ENCODE data around the gene PXMP2.
"Not testable (repeated sequence)": the region's sequence is repeated elsewhere in the genome, so short reads cannot be mapped to it uniquely, and the experiment has no call there.

Gene PXMP2

DNA sequence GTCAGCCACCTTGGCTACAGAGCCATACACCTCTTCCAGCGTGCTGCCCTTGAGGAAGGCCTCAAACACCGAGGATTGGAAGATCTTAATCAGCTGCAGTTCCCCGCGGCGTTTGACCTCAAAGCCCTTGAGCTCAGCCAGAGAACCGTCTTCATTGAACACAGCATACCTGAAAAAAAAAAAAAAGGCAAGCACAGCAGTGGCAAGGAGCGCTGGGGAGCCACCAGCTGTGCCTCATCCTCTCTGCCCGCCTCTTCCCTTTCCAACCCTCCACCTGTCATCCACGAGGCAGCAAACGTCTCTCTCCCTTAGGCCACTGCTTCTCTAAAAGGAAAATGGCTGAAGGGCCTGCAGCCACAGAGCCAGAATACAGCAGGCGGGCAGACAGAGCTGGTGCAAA, 26.4 kb upstream of the PXMP2 start:
- no peak for DNase-seq

DNA sequence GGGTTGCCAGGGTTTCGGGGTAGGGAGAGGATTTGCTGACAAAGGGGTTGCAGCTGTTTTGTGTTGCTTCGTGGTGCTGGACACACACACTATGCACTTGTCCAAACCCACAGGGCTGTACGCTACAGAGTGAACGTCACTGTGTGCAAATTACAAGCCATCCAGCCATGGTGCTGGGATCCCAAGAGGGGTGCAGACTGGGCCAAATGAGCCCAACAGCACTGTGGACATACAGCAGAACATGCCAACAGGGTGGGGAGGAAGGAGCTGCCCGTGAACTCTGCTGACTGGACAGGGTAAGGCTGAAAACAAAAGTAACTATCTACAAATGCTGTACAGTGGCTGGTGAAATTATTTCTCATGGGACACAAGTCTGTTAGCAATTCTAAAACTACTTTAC, 25.4 kb upstream of the PXMP2 start:
- DNase-seq: no peak

DNA sequence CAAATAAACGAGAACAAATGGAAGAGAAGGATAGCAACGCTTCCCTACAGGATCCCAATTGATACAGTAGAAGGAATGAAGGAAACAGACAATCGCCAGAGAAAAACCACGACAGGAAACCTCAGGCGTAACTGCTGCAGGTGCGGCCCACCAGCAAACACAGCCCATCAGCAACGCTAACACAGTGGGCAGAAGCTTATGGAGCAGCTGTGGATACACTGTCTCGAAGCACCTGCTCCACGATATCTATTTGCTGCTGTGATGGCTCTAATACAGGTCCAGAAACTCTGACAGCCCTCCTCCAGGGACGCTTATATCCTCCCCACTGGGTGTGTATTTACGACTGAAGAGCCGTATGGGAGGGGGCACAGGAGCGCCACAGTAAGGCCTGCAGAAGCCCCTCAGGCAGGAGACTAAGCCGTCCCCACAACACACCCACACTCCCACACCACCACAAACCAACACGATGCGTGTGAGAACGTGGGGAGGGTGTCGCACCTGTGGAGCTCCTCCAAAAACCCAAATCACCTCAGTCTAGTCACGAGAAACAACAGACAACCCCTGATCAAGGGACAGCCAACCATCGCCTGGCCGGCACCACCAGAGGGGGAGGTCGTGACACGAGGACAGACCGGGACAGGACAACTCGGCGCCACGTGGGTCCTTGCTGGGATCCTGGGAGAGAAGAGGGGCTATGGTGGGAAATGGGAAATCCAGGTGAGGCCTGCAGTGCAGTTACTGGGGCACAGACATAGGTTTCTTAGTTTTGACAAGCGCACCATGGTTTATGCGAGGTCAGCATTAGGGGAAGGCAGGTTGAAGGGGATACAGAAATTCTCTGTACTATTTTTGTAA, 24.3 kb upstream of the PXMP2 start:
- DNase-seq: no peak

DNA sequence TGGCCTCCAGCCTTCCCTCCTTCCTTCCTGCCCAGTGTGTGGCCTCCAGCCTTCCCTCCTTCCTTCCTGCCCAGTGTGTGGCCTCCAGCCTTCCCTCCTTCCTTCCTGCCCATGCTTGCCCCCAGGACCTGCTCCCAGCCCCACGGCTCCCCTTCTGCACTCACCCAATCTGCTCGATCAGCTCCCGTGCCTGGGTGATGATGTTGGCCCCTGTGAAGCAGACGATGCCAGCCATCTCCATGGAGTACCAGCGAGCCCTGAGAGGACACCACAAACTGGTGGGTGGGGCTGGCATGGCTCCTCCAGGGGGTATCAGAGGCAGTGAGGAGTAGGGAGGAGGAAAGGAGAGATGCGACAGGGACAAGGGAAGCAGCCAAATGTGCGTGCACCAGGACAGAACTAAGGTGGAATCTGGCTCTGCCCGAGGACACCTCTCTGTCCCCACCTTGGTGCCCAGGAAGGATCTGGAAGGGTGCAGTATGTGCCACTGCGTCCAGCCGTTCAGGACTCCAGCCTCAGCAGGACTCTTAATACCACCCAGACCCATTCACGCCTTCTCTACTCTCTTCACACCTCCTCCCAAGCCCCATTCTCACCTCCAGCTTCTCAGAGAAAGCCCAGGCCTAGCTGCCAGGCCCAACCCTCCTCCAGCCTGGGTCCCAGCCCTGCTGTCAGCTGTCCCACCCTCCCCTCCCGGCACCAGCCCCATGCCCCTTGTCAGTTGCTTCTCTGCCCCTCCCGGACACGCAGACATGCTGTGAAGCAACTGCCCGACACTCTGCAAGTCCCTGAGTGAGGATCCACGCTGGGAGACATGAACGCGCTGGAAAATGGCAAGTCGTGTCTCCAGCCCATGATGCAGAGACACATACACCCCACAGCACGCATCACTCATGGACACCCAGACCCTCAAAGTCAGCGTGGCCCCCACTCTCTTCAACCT, 22.9 kb upstream of the PXMP2 start:
- DNase-seq: no peak

DNA sequence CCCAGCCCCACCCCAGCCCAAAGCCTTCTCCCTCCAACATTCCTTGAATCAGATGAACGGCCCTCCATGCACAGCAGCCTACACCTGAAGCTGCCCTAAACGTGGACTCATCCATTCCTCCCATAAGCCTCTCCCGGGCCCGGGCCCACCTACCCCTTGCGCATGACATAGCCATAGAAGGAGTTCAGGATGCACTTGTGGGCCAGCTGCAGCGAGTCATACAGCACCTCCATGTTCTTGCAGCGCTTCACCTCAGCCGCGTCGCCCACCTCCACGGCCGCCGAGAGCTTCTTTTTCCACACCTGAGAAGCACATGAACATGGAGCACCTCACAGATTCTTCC, 22.3 kb upstream of the PXMP2 start:
- no peak for DNase-seq

DNA sequence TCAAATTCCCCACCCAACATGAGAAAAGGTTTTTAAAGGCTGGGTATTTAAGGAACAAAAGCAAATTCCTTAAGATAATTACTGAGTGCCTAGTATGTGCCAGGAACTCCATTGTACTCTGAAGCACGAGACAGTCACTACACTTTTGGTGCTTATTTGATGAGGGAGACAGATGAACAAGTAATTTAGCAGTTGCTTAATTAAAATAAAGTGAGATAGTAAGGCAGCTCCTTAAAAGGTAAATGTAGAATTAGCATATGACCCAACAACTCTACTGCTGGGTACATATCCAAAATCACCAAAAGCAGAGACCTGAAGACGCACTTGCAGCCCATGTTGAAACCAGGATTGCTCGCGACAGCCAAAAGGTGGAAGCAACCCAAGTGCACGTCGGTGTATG, 21.6 kb upstream of the PXMP2 start:
- no peak for DNase-seq

DNA sequence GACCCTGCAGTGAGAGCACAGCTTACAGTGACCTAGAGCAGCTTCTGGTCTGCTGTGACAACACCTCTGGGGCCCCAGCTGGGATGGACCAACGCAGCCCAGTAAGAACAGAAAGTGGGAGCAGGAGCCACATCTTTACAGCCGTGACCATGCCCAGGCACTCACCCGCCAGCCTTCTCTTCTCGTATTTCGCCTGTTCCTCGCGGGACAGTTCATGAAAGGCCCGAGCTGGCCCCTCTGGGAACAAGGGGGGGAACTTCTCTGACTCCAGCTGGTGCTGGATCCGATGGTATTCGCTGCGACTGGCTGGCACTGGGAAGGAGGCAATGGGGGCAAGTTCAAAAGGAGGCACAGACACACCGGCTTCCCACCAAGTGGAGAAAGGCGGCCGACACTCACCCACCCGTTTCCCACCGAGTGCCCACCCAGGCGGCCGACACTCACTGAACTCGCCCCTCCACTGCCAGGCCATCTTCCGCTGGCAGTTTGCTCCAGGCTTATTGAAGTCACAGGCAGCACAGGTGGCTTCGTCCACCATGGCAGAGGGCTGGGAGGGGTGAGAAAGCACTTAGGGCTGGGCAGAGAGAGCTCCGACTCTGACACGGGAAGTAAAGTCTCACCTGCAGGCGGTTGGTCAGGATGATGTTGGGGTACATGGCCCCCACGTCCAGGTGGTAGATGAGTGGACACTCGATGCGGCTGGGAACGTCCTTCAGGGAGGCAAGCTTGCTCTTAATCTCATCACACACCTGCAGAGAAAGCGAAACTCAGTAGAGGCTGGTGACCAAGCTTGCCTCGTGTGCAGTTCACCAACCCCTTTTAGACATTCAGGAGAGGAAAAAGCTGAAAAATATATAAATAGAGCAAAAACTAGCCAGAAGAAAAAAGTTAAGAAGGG, 18.9 kb upstream of the PXMP2 start:
- DNase-seq: no peak

DNA sequence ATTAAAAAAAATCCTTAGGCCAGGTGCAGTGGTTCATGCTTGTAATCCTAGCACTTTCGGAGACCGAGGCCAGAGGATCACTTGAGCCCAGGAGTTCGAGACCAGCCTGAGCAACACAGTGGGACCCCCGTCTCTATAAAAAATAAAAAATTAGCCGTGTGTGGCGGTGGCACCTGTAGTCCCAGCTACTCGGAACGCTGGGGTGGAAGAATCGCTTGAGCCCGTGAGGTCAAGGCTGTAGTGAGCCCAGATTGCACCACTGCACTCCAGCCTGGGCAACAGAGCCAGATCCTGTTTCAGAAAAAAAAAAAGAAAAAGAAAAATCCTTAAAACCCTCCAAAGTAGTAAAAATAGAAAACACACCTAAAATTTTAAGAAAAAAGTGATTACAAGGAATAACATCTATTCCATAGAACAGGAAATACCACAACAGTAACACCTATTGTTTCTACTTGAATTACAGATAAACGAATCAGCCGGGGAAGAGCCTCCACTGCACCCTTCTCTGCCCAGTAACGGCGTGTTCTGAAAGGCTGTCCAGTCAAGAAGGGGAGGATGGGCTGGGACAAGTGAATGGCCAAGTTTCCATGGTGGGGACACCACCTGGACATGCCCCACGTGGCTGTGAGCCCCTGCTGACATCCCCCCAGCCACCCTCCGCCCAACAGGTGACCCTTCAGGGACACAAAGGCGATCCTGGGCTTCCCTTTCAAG, 18.1 kb upstream of the PXMP2 start:
- no peak for DNase-seq

DNA sequence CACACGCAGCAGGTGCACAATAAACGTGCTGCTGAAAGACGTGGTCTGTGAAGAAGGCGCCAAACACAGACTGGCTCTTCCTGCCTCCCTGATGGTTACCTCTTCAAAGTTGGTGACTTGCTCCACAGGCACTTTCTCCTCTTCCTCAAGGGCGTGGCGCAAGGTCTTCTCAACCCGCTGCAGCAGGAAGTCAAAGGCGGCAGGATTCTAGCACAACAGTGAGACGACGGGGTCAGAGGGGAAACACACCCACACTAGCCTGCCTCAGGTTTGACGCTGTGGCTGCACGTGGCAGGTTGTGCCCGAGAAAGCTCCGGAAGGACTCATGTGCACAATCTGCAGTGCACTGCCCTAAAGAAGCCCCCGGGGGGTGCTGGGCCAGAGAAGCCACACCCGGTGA, 15.3 kb upstream of the PXMP2 start:
- DNase-seq: no peak

DNA sequence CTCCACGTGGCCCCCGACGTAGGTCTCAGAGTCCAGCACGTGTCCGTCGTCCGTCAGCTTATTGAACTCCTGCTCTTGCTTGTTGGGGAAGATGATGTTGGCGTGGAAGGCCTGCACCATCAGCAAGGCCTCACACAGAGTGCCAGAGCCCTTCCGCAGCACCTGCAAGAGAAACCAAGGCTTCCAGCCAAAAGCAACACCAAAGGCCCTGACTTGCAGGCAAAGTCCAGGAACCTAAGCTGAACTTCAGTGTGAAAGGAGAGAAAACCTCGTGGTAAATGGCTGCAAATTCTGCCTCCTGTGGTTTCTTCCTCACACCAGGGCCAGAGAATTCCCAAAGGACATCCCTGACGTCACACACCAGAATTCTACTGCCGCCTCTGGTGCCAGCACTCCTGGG, 14.7 kb upstream of the PXMP2 start:
- DNase-seq: no peak

DNA sequence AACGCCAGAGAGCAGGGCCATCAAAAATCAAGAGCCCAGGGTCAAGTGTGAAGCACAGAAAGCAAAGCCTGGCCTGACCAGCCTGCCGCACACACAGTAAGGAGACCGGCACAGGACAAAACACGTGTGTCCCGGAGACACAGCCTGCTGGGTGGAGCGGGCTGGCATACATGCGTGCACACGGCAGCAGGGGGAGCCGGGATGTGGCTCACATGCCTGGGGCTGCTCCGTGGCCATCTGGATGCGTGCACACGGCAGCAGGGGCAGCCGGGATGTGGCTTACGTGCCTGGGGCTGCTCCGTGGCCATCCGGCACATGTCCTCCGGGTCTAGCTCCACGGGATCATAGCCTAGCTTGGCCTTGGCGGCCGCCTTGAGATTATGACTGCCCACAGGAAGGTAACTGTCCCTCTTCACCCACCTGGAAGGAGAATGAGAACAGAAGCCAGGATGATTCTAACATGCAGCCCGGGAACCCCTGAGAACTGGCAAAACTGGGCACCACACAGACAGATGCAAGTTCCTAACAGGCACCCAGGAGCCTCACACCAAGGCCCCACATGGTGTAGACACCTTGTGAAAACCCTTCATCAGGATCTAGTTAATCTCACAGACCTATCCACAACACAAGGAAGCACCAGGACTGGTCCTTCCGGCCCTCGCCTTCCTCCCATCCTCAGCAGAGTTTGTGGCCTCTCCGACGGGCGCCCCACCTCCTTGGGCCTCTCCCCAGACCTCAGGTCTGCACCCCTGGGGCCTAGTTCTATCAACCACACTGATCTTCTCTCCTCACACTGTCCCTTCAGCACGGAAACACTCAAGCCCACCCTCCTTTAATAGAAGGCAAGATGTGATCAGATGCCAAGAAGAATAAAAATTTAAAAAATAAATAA, 13.9 kb upstream of the PXMP2 start:
- no peak for DNase-seq

DNA sequence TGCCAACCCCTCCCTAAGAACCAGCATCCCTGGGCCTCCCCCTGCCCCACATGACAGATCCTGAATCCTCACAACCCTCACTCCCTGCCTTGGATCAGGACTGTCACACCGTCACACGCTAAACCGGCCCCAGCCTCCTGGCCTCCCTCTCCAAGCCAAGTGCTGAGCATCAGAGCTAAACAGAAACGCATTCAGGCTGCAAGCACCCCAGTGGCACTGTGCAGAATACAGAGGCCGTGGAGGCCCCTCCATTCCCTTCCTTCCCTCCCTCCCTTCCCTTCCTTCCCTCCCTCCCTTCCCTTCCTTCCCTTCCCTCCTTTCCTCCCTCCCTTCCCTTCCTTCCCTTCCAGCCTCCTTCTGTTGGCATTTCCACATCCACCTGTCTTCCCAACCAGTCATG, 12.8 kb upstream of the PXMP2 start:
- no peak for DNase-seq

DNA sequence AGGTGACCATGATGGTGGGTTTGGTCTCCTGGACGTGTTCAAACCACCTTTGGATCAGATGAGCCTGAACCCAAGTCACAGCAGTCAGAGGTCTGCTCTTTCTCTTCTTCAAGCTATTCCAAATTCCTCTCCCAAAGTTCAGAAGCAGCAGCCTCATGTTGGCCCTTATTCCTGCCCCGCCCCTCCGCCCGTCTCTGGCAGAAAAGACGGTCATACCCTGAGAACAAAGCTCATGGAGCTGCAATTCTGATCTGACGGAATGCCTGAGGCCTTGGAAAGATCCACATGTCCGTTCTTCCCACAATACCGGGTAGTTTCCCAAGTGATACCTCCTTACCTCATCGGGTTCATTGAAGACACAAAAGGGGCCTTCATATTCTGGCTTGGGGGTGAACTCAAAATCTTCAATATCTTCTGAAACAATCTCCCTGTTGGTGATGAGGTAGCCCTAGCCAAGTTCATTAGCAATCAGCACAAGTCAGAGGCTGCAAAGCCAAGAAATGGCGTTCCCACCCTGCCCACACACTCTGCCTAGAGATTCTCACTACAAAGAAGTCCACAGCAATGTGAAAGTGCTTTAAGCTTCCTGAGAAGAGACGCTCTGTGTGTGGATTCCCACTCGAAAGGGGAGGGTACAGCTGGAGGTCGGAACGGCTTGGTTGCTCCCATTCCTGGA, 11.5 kb upstream of the PXMP2 start:
- DNase-seq: no peak

DNA sequence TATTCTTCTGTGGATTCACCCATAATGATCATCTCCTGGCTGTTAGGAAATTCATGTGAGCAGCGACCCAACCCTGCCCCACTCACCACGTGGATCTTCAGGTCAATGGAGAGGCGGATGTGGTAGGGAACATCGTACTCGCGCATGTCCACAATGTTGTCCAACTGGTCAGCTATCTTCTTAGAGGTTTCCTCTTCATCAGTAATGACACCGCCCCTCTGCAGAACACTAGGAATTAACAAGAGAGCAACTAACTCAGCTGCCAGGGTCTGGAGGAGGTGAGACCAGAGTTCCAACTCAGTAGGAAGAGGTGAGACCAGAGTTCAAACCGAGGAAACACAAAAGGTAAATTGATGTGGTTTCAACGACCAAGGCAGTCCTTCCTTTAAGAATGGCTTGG, 9.9 kb upstream of the PXMP2 start:
- no peak for DNase-seq

DNA sequence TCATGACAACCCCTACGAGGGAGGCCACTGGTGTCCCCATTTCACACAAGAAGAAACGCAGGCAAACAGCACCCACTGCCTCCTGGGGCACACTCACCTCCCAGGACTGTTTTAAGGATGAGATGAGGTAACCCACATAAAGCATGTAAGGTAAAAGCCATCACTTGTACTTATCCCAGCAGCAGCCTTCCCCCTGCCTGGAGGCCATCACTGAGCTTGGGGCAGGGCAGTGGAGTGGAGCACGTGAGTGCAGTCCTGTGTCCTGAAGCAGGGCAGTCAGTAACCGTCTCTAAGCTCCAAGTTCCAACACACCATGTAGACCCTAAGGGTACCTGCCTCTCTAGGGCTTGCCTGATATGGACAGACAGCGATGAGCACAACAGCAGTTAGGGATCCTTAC, 2.0 kb upstream of the PXMP2 start:
- DNase-seq: no peak

DNA sequence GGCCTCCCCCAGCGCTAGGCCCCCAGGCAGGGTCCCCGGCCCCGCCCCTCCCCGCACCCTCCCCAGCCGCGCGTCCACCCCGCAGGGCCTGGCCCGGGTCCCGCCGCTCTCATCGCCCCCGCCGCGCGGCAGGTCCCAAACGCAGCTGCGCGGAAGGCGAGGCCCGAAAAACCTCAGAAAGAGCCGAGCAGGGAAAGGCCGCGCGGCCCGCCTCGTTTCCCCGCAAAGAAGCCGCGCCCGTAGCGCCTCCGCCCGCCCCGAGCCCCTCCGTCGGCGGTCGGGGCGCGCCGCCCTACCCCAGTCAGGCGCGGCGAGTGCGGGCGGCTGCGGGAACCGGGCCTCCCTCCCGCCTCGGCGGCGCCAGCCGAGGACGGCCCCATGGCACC, 569 bp upstream of the PXMP2 start:
- no peak for DNase-seq

DNA sequence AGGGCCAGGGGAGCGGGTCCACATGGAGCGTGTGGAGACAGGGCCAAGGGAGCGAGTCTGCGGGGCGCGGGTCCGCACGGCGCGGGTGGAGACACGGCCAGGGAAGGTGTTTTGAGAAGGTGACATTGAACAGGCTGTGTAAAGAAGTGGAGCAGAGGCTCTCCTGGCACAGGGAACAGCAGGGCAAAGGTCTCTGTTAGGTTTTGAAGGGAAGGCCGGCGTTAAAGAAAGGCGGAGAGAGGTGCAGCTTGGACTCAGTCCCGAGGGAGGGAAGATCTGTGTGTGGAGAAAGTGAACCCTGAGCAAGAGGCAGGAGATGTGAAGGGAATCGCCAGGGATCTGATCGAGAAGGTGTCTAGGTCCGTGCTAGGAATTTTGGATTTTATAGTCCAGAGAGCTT, 1.8 kb downstream of the PXMP2 start:
- no peak for DNase-seq

DNA sequence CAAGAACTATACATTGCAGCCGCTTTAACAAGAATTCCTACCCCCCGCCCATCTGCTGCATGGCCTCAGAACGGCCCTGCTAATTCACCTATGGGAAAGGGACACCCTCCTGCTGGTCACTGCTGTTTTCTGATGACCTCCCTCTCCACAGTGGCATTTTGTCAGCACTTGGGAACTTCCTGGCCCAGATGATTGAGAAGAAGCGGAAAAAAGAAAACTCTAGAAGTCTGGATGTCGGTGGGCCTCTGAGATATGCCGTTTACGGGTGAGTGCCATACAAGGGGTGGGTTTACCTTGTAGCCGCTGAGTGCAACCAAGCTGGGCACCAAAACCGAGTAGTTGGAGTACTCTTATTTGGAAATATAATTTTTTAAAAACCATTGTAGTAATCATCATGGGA, 2.7 kb downstream of the PXMP2 start:
- no peak for DNase-seq

DNA sequence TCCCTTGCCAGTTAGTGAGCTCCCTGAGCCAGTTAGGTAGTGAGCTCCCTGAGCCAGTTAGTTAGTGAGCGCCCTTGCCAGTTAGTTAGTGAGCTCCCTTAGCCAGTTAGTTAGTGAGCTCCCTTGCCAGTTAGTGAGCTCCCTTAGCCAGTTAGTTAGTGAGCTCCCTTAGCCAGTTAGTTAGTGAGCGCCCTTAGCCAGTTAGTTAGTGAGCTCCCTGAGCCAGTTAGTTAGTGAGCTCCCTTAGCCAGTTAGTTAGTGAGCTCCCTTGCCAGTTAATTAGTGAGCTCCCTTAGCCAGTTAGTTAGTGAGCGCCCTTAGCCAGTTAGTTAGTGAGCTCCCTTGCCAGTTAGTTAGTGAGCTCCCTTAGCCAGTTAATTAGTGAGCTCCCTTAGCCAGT, 4.6 kb downstream of the PXMP2 start:
- DNase-seq: not testable (repeated sequence)

DNA sequence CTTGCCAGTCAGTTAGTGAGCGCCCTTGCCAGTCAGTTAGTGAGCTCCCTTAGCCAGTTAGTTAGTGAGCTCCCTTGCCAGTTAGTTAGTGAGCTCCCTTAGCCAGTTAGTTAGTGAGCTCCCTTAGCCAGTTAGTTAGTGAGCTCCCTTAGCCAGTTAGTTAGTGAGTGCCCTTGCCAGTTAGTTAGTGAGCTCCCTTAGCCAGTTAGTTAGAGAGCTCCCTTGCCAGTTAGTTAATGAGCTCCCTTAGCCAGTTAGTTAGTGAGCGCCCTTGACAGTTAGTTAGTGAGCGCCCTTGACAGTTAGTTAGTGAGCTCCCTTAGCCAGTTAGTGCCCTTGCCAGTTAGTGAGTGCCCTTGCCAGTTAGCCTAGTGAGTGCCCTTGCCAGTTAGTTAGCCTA, 7.5 kb downstream of the PXMP2 start:
- not testable (repeated sequence) for DNase-seq

DNA sequence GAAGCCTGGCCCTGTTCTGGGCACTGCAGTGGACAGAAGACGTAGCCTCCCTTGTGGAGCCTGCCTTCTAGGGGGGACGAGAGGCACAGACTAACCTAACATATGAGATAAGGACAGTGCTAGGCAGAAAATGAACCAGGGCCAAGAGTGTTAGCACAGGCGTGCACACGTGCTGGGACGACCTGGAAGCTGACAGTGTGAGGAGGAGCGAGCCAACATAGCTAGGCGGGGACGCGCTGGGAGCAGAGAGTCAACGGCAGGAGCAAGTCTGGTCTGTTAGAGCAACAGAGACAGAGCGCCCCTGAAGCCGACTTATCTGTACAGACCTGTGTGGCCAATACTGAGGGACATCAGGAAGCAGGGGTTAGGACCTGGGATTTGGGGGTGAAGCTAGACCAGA, 8.0 kb downstream of the PXMP2 start:
- DNase-seq: no peak
